ENCODE measurements around the gene NPSR1. TPM values are rescaled to one million over a fixed set of nuclear protein-coding genes. Genes with fewer than 3 reads are reported as not detected.

NPSR1 gene
- total RNA-seq, 1 donor from 2014 or later = not detected

GRCh38 chr7:34760271-34760670 lies 102.3 kb downstream of the NPSR1 start:
- TF ChIP-seq, protein P1, sequence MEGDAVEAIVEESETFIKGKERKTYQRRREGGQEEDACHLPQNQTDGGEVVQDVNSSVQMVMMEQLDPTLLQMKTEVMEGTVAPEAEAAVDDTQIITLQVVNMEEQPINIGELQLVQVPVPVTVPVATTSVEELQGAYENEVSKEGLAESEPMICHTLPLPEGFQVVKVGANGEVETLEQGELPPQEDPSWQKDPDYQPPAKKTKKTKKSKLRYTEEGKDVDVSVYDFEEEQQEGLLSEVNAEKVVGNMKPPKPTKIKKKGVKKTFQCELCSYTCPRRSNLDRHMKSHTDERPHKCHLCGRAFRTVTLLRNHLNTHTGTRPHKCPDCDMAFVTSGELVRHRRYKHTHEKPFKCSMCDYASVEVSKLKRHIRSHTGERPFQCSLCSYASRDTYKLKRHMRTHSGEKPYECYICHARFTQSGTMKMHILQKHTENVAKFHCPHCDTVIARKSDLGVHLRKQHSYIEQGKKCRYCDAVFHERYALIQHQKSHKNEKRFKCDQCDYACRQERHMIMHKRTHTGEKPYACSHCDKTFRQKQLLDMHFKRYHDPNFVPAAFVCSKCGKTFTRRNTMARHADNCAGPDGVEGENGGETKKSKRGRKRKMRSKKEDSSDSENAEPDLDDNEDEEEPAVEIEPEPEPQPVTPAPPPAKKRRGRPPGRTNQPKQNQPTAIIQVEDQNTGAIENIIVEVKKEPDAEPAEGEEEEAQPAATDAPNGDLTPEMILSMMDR (IDR thresholded peaks at IDR 0.05; ENCODE audit: unreplicated experiment) = no peak
- Mint-ChIP-seq H3K36me3 (ENCODE audit: insufficient read depth) (no peaks in the 10 kb centered on the region), H3K4me1 (ENCODE audit: low read depth) (peaks cover 25% of the 10 kb centered on the region), H3K27ac (no peak overlapping the region), H3K4me3 (ENCODE audit: low read depth) (no peak overlapping the region), H3K9me3 (ENCODE audit: low read depth) (no peaks in the 10 kb centered on the region), H3K27me3 (no peaks in the 10 kb centered on the region)
- no peak for DNase-seq (ENCODE audit: low spot score, unreplicated experiment)

DNA sequence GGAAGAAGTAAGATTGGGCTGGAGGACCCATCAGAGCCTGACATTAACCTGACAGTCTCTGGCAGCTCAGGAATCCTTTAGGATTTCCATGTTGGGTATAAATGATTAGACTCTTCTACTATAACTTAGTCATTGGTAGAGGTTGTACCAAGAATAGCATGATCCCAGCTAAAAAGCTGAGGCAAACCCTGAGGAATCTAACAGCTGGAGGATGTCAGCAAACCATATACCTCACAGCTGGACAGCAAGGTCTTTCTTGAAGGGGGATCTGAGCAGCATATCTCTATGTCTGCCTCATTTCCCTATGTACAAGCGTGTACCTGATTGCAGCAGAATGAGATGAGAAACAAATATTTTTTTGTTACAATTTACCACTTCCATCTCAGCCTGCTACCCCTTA lies 103.2 kb downstream of the NPSR1 start:
- Mint-ChIP-seq H3K4me1 (ENCODE audit: low read depth) (peaks cover 16% of the 10 kb centered on the region), H3K9me3 (ENCODE audit: low read depth) (peaks cover 3% of the 10 kb centered on the region), H3K4me3 (ENCODE audit: low read depth) (no peak overlapping the region), H3K36me3 (ENCODE audit: insufficient read depth) (no peaks in the 10 kb centered on the region), H3K27ac (no peak overlapping the region), H3K27me3 (no peaks in the 10 kb centered on the region)
- no peak for DNase-seq (ENCODE audit: low spot score, unreplicated experiment)
- TF ChIP-seq, protein P1 (IDR thresholded peaks at IDR 0.05; ENCODE audit: unreplicated experiment) = no peak

- DNase-seq (ENCODE audit: low spot score, unreplicated experiment) = no peak
- TF ChIP-seq, protein P1 (IDR thresholded peaks at IDR 0.05; ENCODE audit: unreplicated experiment) = no peak
- Mint-ChIP-seq H3K9me3 (ENCODE audit: low read depth) (peaks cover 3% of the 10 kb centered on the region), H3K27me3 (no peaks in the 10 kb centered on the region), H3K27ac (no peak overlapping the region), H3K36me3 (ENCODE audit: insufficient read depth) (no peaks in the 10 kb centered on the region), H3K4me1 (ENCODE audit: low read depth) (peaks cover 15% of the 10 kb centered on the region), H3K4me3 (ENCODE audit: low read depth) (no peak overlapping the region)
Measured at GRCh38 chr7:34761627-34762026, 103.6 kb downstream of the NPSR1 start.

GRCh38 chr7:34762764-34763163 lies 104.7 kb downstream of the NPSR1 start:
- Mint-ChIP-seq H3K36me3 (ENCODE audit: insufficient read depth) (no peaks in the 10 kb centered on the region), H3K9me3 (ENCODE audit: low read depth) (peaks cover 3% of the 10 kb centered on the region), H3K4me3 (ENCODE audit: low read depth) (no peak overlapping the region), H3K4me1 (ENCODE audit: low read depth) (peaks cover 11% of the 10 kb centered on the region), H3K27me3 (no peaks in the 10 kb centered on the region), H3K27ac (no peak overlapping the region)
- DNase-seq (ENCODE audit: low spot score, unreplicated experiment) = no peak
- TF ChIP-seq, protein P1 (IDR thresholded peaks at IDR 0.05; ENCODE audit: unreplicated experiment) = no peak

- TF ChIP-seq, protein P1 (IDR thresholded peaks at IDR 0.05; ENCODE audit: unreplicated experiment) = no peak
- peaks cover 14% of the 10 kb centered on the region for H3K4me1 Mint-ChIP-seq (ENCODE audit: low read depth)
- no peaks in the 10 kb centered on the region for H3K27me3 Mint-ChIP-seq
- no peak for DNase-seq (ENCODE audit: low spot score, unreplicated experiment)
- no peak overlapping the region for H3K4me3 Mint-ChIP-seq (ENCODE audit: low read depth)
- peaks cover 4% of the 10 kb centered on the region for H3K9me3 Mint-ChIP-seq (ENCODE audit: low read depth)
- no peak overlapping the region for H3K27ac Mint-ChIP-seq
- H3K36me3 Mint-ChIP-seq (ENCODE audit: insufficient read depth) = no peaks in the 10 kb centered on the region
Measured at GRCh38 chr7:34772296-34772938, 114.4 kb downstream of the NPSR1 start.
